ENCODE results near the gene AP3B1. TPM values are rescaled to one million over a fixed set of nuclear protein-coding genes. Genes with fewer than 3 reads are reported as not detected.

AP3B1 gene
- total and polyA plus RNA-seq, 2 of the 8 experiments (the other 6 are each of a cell fraction or from before 2014, with no cell fraction given) = 45.8 to 48.3 TPM

GRCh38 chr5:78339617-78340436 lies 45.3 kb upstream of the AP3B1 start (continued):
- TF ChIP-seq PHF8 (conservative IDR thresholded peaks at IDR 0.05; ENCODE audit: low read depth, low read length) = no peak
- TF ChIP-seq NRF1 (IDR thresholded peaks at IDR 0.05; ENCODE audit: low read depth, low read length) = no peak
- TF ChIP-seq POU5F1 (IDR thresholded peaks at IDR 0.05; ENCODE audit: low read depth, low read length) = no peak
- TF ChIP-seq CBX8 (IDR thresholded peaks at IDR 0.05; ENCODE audit: borderline replicate concordance, low read depth, low read length) = no peak
- no peak for TF ChIP-seq CTCF (IDR thresholded peaks at IDR 0.05; ENCODE audit: control extremely low read depth in 1 of 3, insufficient read depth in 1 of 3, low read depth in 1 of 3, low read length in 3 of 3)
- no peak for TF ChIP-seq SP2 (IDR thresholded peaks at IDR 0.05; ENCODE audit: low read length)

Measured in H1 (cell line).